Measurements from ENCODE around the gene XYLT2. TPM values are rescaled to one million over a fixed set of nuclear protein-coding genes. Genes with fewer than 3 reads are reported as not detected.
"Not testable (repeated sequence)": the region's sequence is repeated elsewhere in the genome, so short reads cannot be mapped to it uniquely, and the experiment has no call there.

XYLT2 gene
- total RNA-seq, 1 donor from 2014 or later = 30.4 TPM

- intact Hi-C loops (cut with DNase I) = no loop called here
- no peak for DNase-seq (ENCODE audit: extremely low spot score in 2 of 2)
- Histone ChIP-seq H3K4me1 (peaks cover 34% of the 10 kb centered on the region), H3K27me3 (no peaks in the 10 kb centered on the region), H3K27ac (peak overlapping the region; percentile 79), H3K36me3 (peaks cover 1 to 35% of the 10 kb centered on the region in 2 donors), H3K9me3 (no peaks in the 10 kb centered on the region), H3K4me3 (peak overlapping the region; percentile 90 to 94)
- no peak for TF ChIP-seq POLR2A (IDR thresholded peaks at IDR 0.05)
These were observed 50.6 kb downstream of the XYLT2 start for GRCh38 chr17:50396261-50397110.

DNA sequence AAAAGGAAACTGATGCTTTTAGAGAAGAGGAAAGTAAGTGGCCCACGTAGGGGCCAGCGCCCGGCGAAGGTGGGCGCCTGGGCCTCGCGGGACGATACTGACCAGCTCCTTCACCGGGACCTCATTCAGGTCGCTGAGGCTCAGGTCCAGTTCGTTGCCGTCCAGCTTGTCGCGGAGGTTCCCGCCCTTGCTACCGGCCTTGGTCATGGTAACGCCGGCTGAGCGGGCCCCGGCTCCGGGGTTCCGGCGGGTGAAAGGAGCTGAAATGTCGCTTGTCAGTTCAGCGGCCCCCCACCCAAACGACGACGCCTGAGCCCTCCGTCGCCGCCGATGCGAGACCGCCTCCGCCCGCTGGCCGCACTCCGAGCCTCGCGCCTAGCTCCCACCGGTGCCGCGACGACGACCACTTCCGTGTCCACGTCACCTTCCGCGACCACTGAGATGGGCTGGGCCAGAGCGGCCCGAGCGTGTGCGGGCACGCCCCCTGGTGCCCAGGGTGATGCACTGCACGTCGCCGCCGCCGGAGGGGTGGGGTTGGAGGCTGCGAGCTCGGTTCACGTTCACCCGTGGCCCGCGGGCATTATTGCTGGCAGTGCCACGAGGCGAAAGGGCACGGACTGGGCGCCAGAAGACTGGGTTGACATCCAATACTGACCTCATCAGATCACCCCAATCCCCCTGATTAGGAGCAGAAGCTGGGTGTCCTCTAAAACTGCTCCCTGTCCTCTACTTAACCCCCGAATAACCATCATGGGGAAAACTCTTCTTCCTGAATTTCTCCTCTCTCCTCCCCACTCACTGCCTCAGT is 51.4 kb downstream of the XYLT2 start, which contains the start of gene LRRC59:
LRRC59 (minus strand) TSS at position 413 of the 808 bp plus-strand sequence; CDS start at position 207, 206 bp downstream.
- Histone ChIP-seq H3K36me3 (peaks cover 0 to 26% of the 10 kb centered on the region in 2 donors), H3K27me3 (no peaks in the 10 kb centered on the region), H3K9me3 (no peaks in the 10 kb centered on the region), H3K4me1 (peaks cover 34% of the 10 kb centered on the region), H3K27ac (peak within 1 kb of the TSS; percentile 79), H3K4me3 (peak within 1 kb of the TSS; percentile 90 to 94)
- TF ChIP-seq POLR2AphosphoS5 (IDR thresholded peaks at IDR 0.05; ENCODE audit: insufficient read depth in 1 of 2, low read depth in 1 of 2) = peak in 1 of 2 donors; percentile 88
- TF ChIP-seq POLR2A (IDR thresholded peaks at IDR 0.05) = peak in 1 of 2 donors; percentile 43
- peak; percentile 87 to 95 (median 92) for TF ChIP-seq CTCF (IDR thresholded peaks at IDR 0.05)
- intact Hi-C loops (cut with DNase I) = no loop called here
- no peak for DNase-seq (ENCODE audit: extremely low spot score in 2 of 2)

DNA sequence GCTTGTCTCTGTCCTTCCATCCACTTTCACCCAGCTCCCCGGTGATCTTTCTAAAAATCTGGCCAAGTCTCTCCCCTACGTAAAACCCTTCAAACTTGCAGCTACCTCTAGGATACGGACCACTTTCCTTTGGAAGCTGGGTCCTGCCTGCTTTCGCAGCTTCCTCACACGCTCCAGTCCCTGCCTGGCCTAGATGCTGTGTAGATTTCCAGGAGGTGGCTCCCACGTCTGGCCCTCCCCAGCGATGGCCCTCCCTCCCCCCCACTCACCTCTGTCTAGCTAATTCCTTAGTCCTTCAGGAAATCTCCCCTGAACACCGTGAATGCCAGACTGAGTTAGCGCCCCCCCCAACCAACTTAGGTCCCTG is 52.0 kb downstream of the XYLT2 start:
- TF ChIP-seq POLR2AphosphoS5 (IDR thresholded peaks at IDR 0.05; ENCODE audit: insufficient read depth in 1 of 2, low read depth in 1 of 2) (no peak), CTCF (IDR thresholded peaks at IDR 0.05) (no peak), POLR2A (IDR thresholded peaks at IDR 0.05) (no peak)
- peaks cover 34% of the 10 kb centered on the region for H3K4me1 ChIP-seq
- peak overlapping the region; percentile 90 to 94 for H3K4me3 ChIP-seq
- intact Hi-C loops (cut with DNase I) = no loop called here
- H3K36me3 ChIP-seq = peaks cover 0 to 22% of the 10 kb centered on the region in 2 donors
- H3K27ac ChIP-seq = peak overlapping the region; percentile 79
- H3K27me3 ChIP-seq = no peaks in the 10 kb centered on the region
- DNase-seq (ENCODE audit: extremely low spot score in 2 of 2) = no peak
- no peaks in the 10 kb centered on the region for H3K9me3 ChIP-seq

DNA sequence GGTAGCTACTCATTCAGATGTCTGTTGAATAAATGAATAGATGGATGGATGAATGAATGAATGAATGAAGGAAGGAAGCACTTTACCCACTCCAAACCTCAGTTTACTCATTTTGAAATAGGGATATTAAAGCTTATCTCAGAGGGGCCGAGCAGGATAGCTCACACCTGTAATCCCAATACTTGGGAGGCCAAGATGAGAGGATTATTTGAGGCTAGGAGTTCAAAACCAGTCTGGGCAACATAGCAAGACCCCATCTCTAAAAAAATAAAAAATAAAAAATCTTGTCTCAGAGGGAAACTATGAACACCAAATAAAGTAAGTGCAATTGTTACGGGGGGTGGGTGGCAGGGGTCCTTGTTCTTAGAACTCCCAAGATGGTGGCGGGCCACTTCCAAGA is 52.7 kb downstream of the XYLT2 start:
- peaks cover 34% of the 10 kb centered on the region for H3K4me1 ChIP-seq
- H3K4me3 ChIP-seq; H3K9me3 ChIP-seq; H3K27ac ChIP-seq; DNase-seq (ENCODE audit: extremely low spot score in 2 of 2); intact Hi-C loops (cut with DNase I); H3K27me3 ChIP-seq: not testable (repeated sequence)
- peaks cover 0 to 14% of the 10 kb centered on the region in 2 donors for H3K36me3 ChIP-seq

- H3K27ac ChIP-seq; H3K27me3 ChIP-seq; DNase-seq (ENCODE audit: extremely low spot score in 2 of 2); H3K4me3 ChIP-seq; H3K9me3 ChIP-seq; H3K36me3 ChIP-seq; intact Hi-C loops (cut with DNase I): not testable (repeated sequence)
- H3K4me1 ChIP-seq = peaks cover 28% of the 10 kb centered on the region
These were observed 53.7 kb downstream of the XYLT2 start for GRCh38 chr17:50399591-50399990.

- H3K9me3 ChIP-seq; H3K27me3 ChIP-seq; H3K27ac ChIP-seq; H3K4me3 ChIP-seq; H3K4me1 ChIP-seq; DNase-seq (ENCODE audit: extremely low spot score in 2 of 2); H3K36me3 ChIP-seq; intact Hi-C loops (cut with DNase I): not testable (repeated sequence)
These were observed 59.4 kb downstream of the XYLT2 start for GRCh38 chr17:50405351-50405750.

- Histone ChIP-seq H3K4me1 (no peaks in the 10 kb centered on the region), H3K4me3 (no peak overlapping the region), H3K27me3 (no peaks in the 10 kb centered on the region), H3K9me3 (no peaks in the 10 kb centered on the region), H3K36me3 (no peaks in the 10 kb centered on the region), H3K27ac (no peak overlapping the region)
- intact Hi-C loops (cut with DNase I) = no loop called here
- no peak for DNase-seq (ENCODE audit: extremely low spot score in 2 of 2)
- TF ChIP-seq POLR2A (IDR thresholded peaks at IDR 0.05) (no peak), POLR2AphosphoS5 (IDR thresholded peaks at IDR 0.05; ENCODE audit: insufficient read depth in 1 of 2, low read depth in 1 of 2) (no peak), CTCF (IDR thresholded peaks at IDR 0.05) (no peak)
These were observed 60.7 kb downstream of the XYLT2 start for GRCh38 chr17:50406578-50406977.
